ENCODE results near the gene MMD.

GRCh38 chr17:55409030-55409800, 12.4 kb downstream of the MMD start:
- no peak for TF ChIP-seq CTCF (IDR thresholded peaks at IDR 0.05)
- TF ChIP-seq POLR2A (IDR thresholded peaks at IDR 0.05) = no peak
- TF ChIP-seq POLR2AphosphoS5 (IDR thresholded peaks at IDR 0.05) = no peak
- no peak for TF ChIP-seq EP300 (IDR thresholded peaks at IDR 0.05)
